HFF-Myc (cell line): ENCODE results near the gene C2CD4B.

Source experiments
- DNase-seq: peaks from one replicate; pipeline ENCODE4 v3.0.0-alpha.2; 2011; ENCODE audit warnings: low read depth; ENCODE audit errors: extremely low read depth
- H3K4me3 ChIP-seq: replicated peaks from 2 replicates; pipeline ENCODE4 v1.5.1; 2011; ENCODE audit warnings: low read depth, mild to moderate bottlenecking, control low read depth, low read length
- TF ChIP-seq, protein P1 (sequence below): IDR thresholded peaks from 2 replicates; pipeline ENCODE4 v1.5.1; 2012; ENCODE audit warnings: mild to moderate bottlenecking, low read depth, low read length, control low read depth; ENCODE audit errors: missing control alignments

Gene C2CD4B

DNA sequence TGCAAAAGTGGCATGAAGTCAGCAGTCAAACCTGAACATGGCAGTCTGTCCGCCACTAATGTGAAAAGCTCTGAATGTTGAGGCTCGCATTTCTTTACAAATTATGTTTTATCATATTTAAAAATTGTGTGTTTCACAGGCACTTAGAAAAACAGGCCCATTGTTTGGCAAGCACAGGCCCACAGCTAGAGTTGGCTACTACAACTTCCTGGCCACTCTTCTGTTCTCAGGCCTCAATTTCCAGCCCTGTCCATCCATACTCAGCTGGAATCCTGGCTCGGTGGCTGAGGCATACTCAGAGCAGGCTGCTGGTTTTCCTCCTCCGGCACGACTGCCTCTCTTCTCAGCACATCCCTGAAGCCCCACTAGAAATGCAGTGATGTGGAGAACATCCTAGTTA lies 44.3 kb downstream of the C2CD4B start:
- TF ChIP-seq, protein P1, sequence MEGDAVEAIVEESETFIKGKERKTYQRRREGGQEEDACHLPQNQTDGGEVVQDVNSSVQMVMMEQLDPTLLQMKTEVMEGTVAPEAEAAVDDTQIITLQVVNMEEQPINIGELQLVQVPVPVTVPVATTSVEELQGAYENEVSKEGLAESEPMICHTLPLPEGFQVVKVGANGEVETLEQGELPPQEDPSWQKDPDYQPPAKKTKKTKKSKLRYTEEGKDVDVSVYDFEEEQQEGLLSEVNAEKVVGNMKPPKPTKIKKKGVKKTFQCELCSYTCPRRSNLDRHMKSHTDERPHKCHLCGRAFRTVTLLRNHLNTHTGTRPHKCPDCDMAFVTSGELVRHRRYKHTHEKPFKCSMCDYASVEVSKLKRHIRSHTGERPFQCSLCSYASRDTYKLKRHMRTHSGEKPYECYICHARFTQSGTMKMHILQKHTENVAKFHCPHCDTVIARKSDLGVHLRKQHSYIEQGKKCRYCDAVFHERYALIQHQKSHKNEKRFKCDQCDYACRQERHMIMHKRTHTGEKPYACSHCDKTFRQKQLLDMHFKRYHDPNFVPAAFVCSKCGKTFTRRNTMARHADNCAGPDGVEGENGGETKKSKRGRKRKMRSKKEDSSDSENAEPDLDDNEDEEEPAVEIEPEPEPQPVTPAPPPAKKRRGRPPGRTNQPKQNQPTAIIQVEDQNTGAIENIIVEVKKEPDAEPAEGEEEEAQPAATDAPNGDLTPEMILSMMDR: no peak
- H3K4me3 ChIP-seq: no peak overlapping the region
- DNase-seq: no peak

DNA sequence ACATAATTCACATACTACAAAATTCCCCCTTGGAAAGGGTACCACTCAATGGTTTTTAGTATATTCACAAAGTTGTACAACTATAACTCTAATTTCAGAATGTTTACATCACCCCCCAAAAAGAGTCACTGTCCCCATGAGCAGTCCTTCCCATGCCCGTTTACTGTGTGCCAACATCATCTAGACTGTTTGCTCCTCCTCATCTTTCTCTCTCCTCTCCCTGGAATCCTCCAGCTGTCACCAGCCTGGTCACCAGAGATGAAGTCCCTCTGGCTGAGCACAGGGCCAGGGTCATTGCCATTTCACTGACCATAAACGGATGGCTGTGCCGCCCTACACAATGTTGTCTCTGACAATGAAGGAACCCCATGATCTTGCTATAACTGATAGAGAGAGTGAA lies 45.2 kb downstream of the C2CD4B start:
- DNase-seq: no peak
- TF ChIP-seq, protein P1: no peak
- H3K4me3 ChIP-seq: no peak overlapping the region

DNA sequence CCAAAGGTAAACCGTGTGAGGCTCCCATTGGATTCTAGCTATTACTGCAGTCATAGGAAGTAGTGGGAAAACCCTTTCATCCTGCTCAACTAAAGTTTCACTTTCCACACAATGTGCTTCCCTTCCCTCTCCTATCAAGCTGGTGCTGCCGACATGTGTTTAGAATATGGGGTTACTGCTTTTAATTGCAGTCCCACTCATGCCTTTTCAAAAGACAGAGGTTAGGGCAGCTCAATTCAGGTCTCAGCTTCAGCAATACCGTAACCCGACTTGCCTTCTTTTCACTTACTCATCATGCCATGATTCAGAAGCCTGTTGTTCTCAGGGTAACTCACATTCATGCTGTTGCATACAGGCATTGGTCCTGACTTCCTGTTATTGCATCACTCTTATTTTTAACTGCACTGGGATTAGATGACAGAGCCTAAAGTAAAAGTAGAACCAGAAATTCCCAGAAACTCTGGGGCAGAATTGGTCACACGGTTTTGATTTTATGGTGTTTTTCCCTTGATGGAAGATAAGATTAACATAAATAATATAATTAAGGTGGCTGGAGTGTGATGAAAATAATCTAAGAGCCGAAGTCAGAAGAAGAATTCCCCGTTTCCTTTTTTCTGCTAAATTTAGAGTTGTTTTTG lies 45.7 kb downstream of the C2CD4B start:
- peak overlapping the region; percentile 22; the same call in 1 of the 2 replicates for H3K4me3 ChIP-seq
- TF ChIP-seq, protein P1: no peak
- peak; percentile 87 for DNase-seq

DNA sequence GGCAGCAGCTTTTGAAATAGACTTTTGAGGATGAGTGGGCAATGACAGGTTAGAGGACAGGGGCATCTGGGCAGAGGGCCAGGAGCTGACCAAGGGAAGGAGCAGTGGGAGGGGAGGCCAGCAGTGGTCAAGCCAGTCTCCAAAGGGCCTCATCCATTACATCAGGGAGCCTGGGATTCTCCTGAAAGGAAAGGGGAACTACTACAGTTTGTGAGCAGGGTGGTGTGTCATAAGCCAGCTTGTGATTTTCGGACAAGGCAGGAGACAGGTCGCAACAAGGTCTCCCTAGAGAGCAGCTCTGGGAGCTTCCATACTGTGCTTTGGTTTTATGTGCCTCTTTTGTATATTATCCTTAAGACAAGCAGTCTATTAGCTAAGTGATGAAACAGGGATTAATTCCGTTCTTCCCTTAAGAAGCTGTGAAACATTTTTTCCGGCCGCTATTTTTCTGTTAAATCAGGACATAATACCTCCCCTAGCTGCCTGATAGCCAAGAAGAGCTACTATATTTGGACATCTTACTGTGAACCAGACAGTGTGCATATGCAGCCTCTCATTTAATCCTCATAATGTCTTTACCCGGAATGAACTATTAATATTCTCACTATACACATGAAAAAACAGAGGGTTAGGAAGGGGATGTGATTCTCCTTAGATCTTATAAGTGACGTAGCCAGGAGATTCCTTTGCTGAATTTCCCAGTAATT lies 46.4 kb downstream of the C2CD4B start:
- TF ChIP-seq, protein P1: no peak
- H3K4me3 ChIP-seq: peak overlapping the region; percentile 22; the same call in 1 of the 2 replicates
- DNase-seq: no peak

DNA sequence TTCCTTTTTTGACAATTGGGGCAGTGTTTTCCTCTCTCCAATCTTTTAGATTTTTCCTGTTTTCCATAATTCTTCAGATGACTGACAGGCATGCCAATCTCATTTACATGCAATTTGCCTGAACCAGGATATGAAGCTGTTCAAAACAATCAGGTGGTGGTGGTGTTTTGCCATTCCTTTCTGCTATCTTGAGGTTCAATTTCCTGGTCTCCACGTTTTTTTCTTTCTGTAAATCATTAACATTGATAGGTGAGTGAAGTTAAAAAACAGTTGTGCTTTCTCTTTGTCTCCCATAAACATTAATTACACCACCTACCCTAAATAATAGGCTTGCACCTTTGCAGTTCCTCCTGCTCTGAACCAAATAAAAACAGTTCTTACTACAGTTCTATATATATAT lies 49.2 kb downstream of the C2CD4B start:
- no peak for DNase-seq
- no peak overlapping the region for H3K4me3 ChIP-seq
- TF ChIP-seq, protein P1: no peak
